ENCODE results near the gene EIF2B4.

Gene EIF2B4

DNA sequence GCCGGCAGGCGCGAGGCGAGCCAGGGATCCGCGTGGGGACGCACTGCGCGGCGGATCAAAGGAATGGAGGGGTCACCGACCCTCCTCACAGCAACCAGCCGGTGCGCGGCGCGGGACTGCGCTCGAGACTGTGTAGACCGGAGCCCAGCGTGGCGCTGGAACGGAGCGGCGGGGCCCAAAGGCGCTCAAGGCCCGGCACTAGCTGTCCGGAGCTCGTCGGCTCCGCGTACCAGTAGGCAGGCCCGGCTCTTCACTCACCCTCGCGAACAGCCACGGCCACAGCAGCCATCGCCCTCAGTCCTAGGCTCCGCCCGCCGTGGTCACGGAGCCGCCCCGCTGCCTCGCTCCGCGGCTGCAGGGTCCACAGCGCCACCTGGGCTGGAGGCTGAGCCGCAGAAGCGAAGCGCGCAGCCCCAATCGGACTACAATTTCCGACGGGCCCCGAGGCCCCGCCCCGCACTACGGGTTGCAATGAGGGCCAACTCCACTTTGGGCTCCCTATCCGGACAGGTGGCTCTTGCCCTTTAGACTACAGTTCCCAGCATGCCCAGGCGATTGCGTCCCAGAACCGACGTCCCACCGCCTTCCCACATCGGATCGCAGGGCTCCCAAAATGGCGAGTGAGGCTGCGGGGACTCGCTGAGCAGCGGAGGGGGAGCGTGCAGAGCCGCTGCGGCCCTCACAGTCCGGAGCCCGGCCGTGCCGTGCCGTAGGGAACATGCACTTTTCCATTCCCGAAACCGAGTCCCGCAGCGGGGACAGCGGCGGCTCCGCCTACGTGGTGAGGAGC is at the start of gene EIF2B4, which contains the start of gene SNX17:
EIF2B4 (minus strand) TSS at position 313 of the 790 bp plus-strand sequence; CDS start at position 289, 24 bp downstream.
SNX17 (plus strand) TSS at position 591 of the 790 bp plus-strand sequence; CDS start at position 719, 128 bp downstream.
- peak; percentile 99 for DNase-seq

- DNase-seq, result no peak
Observed at GRCh38 chr2:27416151-27416550, 46.0 kb upstream of the EIF2B4 start.

DNA sequence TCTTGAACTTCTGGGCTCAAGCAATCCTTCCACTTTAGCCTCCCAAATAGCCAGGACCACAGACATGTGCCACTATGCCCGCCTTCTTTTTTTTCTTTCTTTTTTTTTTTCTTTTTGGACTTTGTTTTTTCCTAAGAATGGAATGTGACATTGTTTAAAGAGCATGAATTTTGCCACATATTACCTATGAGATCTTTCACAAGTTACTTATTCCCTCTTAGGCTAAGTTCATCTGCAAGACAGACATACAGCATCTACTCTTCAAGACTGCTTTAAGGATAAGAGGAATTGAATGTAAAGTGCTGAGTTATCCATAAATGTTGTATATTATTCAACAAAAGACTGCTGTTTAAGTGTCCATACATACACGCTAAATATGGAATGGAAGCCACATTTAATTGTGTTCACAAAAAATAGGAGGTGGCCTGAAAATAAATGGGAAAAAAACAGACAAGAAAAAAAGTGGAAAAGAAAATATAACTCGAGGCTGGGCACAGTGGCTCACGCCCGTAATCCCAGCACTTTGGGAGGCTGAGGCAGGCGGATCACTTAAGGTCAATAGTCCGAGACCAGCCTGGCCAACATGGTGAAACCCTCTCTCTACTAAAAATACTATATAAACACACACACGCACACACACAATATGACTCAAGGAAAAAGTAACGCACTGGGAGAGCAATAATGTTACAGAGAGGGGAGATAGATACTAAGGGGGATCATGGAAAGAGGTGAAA is 42.4 kb upstream of the EIF2B4 start:
- DNase-seq, result no peak

DNA sequence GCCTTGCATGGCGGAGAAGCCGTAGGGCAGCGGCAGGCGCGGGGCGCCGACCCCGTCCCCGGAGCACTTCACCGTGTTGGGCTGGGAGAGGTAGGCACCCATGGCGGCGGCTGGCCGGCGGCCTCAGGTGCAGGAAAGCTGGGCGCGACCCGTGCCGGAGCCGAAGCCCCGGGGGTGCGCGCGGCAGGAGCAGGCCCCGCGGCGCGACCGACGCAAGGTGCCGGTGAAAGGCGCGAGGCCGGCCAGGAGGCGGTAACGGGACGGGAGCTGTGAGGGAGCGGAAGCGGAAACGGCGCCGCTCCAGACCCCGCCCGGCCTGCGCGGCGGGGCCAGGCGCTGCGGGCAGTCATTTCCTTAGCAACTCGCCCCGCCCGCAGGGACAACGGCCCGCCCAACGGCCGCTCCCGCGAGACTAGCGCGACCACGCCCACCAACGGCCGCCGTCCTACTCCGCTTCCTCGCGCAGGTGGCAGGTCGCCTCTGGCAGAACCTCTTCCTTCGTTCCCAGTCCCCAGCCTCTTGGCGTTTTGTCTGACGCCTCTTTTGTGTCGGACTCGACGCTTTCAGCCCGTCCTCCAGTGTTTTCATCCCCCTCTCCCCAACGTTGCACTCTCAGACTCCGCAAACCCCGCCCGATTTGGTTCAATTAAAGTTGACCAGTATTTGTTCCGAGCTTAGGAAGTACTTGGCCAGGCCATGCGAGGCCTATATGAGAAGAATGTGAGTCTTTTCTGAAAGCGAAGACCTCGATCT is 39.4 kb upstream of the EIF2B4 start, which contains the start of gene PPM1G:
PPM1G (minus strand) TSS at position 271 of the 753 bp plus-strand sequence; CDS start at position 102, 169 bp downstream.
- DNase-seq, result peak; percentile 97 to 99

DNA sequence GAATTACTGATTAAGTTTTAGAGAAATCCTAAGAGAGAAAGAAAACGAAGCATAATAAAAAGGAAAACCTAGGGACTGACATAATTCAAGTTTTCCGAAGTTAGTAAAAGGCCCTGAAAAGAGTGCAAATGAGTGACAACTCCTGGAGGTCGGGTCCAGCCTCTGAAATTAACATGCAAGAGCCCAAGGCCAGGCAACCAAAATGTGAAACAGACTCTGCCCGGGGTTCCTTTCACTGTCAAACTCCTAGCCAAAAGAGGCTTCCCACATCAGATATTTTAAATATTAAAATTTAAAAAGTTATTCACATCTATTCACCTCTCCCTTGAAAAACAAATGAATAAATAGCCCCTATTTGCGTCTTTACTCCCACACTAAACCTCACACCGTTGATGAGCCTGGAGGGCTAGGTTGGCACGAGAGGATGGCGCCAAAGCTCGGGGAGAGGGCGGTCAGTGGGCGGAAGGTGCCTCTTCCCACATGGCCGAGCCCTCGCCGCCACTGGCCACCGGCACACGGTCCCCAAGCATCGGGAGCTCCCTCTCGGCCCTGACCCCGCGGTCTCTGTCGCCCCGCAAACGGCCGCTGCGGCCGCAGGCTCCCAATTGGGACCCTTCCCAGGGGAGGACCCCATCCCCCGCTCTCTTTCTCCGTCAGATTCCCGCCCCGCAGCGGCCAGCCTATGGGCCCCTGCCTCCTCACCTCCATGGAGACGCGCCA is 38.6 kb upstream of the EIF2B4 start:
- peak; percentile 37 to 41 for DNase-seq

- no peak for DNase-seq
Observed at GRCh38 chr2:27407798-27408491, 37.8 kb upstream of the EIF2B4 start.

GRCh38 chr2:27400348-27401135 is 30.4 kb upstream of the EIF2B4 start:
- DNase-seq, result no peak

DNA sequence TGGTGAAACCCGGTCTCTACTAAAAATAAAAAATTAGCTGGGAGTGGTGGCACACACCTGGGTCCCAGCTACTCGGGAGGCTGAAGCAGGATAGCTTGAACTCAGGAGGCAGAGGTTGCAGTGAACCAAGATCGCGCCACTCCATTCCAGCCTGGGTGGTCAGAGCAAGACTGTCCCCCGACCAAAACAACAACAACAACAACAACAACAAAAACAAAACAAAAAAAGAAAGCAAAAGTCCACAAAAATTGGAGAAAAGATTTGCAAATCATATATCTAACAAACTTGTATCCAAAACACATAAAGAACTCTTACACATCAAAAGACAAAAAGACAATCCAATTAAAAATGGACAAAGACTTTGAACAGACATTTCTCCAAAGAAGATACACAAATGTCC is 28.8 kb upstream of the EIF2B4 start:
- DNase-seq, result no peak

- no peak for DNase-seq
Observed at GRCh38 chr2:27393225-27393624, 23.1 kb upstream of the EIF2B4 start.

DNA sequence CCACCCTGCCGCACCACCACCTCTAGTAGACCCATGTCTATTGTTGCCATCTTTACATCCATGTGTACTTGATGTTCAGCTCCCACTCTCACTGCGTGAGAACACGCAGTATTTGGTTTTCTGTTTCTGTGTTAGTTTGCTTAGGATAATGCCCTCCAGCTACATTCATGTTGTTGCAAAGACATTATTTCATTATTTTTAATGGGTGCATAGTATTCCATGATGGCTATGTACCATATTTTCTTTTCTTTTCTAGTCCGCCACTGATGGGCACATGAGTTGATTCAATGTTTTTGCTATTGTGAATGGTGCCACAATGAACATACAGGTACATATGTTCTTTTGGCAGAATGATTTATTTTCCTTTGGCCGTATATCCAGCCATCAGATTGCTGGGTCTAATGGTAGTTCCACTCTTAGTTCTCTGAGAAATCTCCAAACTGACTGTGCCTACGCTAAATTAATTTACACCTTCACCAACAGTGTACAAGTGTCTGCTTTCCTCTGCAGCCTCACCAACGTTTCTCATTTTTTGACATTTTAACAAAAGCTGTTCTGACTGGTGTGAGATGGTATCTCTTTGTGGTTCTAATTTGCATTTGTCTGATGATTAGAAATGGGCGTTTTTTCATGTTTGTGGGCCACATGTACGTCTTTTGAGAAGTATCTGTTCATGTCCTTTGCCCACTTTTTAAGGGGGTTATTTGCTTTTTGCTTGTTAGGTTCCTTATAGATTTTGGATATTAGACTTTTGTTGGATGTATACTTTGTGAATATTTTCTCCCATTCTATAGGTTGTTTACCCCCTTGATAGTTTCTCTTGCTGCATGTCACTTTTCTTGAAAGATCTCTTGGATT is 20.9 kb upstream of the EIF2B4 start:
- no peak for DNase-seq

DNA sequence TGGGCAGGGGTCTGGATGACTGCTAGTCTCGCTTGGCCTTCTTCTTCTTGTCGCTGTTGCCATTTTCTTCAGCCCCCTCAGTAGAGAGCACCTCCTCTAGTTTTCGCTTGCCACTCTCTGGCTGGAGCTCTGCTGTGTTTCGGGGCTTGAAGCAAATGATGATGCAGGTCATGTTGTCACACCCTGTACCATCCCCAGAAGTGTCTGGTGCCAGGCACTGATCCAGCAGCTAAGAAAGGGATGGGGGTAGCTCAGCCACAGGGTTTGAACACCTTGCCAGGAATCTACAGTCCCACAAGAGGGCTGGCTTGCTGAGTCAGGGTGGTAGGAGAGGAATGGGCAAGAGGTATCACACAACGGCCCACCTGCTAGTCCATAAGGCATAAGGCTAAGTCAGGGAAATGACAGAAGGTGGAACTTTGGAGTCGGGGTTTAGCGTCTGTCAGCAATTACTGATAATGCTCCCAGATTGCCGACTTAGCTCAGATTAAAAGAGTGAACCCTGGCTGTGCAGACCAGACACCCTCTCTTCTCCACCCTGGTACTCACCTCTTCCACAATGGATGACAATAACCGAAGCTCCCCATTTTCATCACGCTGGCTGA is 11.5 kb upstream of the EIF2B4 start:
- DNase-seq, result no peak

DNA sequence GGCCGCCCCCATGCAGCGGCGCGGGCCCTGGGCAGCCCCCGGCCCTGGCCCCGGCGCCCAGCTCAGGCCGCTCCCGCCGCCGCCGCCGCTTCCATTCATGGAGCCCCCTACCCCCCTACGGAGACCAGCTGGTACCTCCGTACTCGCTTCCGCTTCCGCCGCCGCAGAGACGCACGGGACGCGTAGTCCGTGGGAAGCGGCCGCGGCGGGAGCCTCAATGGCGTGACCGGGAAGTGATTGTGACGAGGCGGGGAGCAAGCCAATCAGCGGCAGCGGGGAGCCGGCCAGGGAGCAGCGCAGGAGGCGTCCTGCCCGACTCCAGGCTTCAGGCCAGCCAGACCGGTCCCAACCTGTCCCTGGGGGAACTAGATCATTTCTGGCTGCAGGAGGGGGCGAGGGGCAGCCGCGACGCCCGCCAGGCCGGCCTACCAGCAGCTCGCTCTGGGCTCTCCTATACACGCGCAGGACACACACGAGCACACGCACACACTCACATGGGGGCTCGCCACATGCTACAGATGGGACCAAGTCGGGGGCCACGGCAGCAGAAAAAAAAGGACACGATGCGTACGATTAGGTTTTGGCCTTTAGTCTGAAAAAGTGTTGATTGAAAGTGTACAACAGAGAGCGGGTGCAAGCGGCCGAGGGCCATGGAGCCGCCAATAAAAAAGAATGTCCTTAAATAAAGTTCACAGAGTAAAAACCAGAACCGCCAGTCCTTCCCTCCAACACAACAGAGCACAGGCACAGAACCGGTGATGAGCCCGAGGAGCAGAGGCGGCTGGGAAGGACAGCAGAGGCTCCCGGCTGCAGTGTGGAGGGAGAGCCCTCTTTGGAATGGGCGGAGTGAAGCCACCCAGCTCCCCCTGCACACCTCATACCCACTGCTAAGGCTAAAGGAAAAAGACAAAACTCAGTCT is 10.7 kb upstream of the EIF2B4 start, which contains the start of gene ZNF513:
ZNF513 (minus strand) TSS at position 109 of the 920 bp plus-strand sequence. CDS start 208 bp downstream, outside the sequence.
- peak; percentile 88 to 90 for DNase-seq

DNA sequence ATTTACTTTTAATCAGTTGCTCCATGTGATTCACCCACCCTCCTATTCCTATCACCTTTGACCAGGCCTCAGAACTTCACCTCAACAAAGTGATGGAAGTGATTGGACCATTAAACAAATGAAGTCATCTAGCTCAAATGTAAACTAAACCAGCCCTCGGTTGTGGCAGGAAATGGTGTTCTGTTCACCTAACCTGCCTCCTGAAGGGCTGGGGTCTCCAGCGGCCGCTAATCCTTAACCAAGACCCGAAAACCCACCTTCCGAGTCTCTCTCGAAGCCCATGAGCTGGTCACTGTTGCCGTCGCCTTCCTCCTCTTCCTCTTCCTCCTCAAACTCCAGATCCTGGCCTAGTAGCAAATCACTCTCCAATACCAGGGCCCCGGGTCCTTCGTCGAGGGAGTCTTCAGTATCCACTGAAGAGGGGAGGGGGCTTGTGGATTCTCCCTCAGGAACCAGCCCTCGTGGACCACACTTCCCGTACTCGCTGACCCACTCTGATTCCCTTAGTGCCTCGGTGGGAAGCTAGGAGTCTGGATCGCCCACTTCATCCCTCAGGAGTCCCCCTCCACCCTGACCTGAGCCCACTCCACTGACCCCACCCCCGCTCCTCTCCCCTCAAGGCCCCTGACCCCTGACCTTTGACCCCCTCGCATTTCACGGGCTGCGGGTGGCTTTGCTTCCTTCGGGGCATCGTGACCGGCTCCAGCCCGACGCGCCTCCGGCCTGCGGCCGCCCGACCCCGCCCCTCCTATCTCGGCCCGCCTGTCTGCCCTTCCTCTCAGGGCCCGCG is 9.9 kb upstream of the EIF2B4 start:
- DNase-seq, result peak; percentile 55 to 61

- DNase-seq, result no peak
Observed at GRCh38 chr2:27379383-27379835, 9.3 kb upstream of the EIF2B4 start.

DNA sequence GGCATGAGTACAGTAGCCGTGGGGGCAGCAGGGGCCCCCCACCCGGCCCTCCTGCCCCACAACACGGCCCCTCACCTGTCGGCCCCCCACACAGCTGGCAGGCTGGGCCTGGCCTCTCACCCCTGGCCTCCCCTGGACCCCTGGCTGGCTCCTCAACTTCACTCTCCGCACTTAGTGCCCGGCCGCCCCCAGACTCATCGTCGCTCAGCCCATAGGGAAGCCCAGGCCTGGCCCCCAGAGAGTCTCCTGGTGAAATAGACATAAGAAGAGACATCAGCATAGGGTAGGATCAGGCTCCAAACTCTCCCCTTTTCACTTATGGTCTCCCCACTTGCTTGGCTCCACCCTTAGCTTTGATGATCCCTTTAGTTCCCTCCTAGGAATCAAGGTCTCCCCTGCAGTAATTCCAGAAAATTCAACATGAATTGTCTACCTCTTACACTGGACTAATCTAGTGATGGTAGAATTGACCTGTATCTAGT is 8.7 kb upstream of the EIF2B4 start:
- no peak for DNase-seq

DNA sequence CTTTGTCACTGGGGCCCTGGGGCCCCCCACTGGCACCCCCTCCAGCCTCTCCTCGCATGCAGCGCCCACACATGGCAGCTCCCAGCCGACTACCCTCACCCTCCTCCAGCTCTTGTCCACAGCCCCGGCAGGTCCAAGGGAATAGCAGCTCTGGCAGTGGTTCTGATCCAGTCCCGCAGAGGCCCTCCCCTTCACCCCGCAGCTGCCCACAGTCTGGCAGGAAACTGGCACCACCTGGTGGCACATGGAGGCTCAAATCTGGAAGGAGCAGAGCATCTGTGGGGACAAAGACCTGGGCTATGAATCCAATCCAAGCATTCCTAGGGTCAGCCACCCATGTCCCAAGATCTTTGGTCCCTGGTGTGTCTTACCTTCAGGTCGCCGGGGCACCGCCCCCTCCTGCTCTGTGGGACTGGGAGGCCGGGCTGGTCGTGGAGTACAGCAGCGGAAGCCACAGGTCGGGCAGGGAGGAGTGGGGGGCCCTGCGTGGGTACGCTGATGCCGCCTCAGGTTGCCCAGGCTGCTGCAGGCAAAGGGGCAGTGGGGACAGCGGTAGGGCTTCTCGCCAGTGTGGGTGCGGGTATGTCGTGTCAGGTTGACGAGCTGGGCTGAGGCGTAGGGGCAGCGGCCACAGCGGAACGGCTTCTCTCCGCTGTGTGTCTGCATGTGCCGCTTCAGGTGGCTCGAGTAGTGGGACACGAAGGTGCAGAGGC is 8.1 kb upstream of the EIF2B4 start:
- DNase-seq, result no peak
